Stomach (tissue), 4 donors: ENCODE results near the gene NCKAP5.

Experiments
- POLR2A ChIP-seq, 4 donors: fragments of 450-650 bp; IDR thresholded peaks; one replicate each; pipeline ENCODE4 v1.6.1; 2016; ENCODE audit warnings: antibody characterized with exemption in 4 of 4, control low read depth in 2 of 4, mild to moderate bottlenecking in 1 of 4, moderate library complexity in 1 of 4
- POLR2AphosphoS5 ChIP-seq, 3 donors: sonication (generic); formaldehyde crosslinking; IDR thresholded peaks; one replicate each; pipeline ENCODE4 v1.6.1; 2016; ENCODE audit warnings: antibody characterized with exemption in 3 of 3
- TF ChIP-seq, protein P1 (sequence below), 7 experiments: fragments of 450-650 bp in 4 of 7; fragments of 200-600 bp in 3 of 7; sonication (generic) in 3 of 7; IDR thresholded peaks; one replicate each; pipeline ENCODE4 v1.5.1; 2016 to 2019; ENCODE audit warnings: antibody characterized with exemption in 7 of 7, control low read depth in 2 of 7, mild to moderate bottlenecking in 1 of 7

DNA sequence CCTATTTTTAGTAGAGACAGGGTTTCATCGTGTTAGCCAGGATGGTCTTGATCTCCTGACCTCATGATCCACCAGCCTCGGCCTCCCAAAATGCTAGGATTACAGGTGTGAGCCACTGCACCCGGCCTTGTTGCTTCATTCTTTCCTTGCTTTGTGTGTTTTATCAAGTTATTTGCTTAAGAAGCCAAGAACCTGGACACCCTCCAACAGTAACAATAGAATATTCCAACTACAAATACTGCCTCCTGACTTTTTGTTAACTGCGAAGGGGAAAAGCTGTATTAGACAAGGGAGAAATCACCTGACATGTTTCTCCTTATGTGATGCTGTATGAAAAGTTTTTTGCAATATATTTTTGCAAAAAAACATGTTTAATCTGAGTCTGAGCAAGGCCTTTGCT lies 297.2 kb downstream of the NCKAP5 start:
- TF ChIP-seq, protein P1, sequence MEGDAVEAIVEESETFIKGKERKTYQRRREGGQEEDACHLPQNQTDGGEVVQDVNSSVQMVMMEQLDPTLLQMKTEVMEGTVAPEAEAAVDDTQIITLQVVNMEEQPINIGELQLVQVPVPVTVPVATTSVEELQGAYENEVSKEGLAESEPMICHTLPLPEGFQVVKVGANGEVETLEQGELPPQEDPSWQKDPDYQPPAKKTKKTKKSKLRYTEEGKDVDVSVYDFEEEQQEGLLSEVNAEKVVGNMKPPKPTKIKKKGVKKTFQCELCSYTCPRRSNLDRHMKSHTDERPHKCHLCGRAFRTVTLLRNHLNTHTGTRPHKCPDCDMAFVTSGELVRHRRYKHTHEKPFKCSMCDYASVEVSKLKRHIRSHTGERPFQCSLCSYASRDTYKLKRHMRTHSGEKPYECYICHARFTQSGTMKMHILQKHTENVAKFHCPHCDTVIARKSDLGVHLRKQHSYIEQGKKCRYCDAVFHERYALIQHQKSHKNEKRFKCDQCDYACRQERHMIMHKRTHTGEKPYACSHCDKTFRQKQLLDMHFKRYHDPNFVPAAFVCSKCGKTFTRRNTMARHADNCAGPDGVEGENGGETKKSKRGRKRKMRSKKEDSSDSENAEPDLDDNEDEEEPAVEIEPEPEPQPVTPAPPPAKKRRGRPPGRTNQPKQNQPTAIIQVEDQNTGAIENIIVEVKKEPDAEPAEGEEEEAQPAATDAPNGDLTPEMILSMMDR (IDR thresholded peaks at IDR 0.05), result no peak
- no peak for TF ChIP-seq POLR2AphosphoS5 (IDR thresholded peaks at IDR 0.05)
- TF ChIP-seq POLR2A (IDR thresholded peaks at IDR 0.05), result no peak
